AG10803 (cell line): ENCODE measurements around the gene TGFBR3.

ENCODE experiments used
- DNase-seq: peaks from one replicate; pipeline ENCODE4 v3.0.0; 2010; ENCODE audit warnings: low read depth
- H3K4me3 ChIP-seq: 2 replicates; pipeline ENCODE4 v1.5.1; 2011; ENCODE audit warnings: mild to moderate bottlenecking, low read length, control low read depth
- TF ChIP-seq, protein P1 (sequence below): conservative IDR thresholded peaks from 2 replicates; pipeline ENCODE4 v1.5.1; 2011; ENCODE audit warnings: mild to moderate bottlenecking, low read length, control low read depth, inconsistent platforms

Gene TGFBR3

DNA sequence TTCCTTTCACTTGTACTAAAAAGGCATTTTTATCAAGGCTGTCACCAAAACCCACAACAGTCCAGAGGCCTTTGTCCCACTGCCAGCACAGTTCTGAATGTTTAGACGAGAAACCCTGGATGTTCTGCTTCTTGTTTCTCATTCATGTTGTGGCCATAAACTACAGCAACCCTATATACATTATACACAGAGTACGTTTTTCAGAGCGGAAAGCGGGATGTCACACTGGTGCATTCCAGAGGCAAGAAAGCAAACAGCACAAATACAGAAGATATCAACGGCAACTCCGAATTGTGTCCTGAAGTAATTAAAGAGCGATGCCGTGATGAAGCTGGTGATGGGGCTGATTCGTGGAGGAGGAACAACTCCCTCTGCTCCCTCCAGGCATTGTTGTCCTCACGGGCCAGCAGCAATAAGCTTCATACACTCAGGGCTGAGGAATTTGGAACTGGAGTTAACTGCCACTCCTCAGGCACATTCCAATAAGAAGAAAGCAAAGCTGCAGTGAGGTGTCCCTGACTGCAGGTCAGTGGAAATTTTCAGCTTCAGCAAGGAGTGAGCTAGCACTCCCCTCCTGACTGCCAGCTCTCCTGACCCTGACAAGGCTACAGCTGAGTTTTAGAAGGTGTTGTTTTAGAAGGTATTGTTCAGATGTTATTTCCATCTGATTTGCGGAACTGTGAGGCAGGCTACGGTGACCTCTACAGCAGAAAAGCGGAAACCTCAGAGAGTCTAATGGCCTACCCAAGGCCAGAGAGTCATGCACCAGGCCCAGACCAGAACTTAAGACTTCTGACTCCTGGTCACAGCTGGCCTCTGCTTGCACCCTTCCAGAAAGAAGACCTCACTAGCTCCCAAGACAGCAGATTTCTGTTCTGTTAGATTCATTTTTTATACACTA lies 149.0 kb downstream of the TGFBR3 start:
- TF ChIP-seq, protein P1, sequence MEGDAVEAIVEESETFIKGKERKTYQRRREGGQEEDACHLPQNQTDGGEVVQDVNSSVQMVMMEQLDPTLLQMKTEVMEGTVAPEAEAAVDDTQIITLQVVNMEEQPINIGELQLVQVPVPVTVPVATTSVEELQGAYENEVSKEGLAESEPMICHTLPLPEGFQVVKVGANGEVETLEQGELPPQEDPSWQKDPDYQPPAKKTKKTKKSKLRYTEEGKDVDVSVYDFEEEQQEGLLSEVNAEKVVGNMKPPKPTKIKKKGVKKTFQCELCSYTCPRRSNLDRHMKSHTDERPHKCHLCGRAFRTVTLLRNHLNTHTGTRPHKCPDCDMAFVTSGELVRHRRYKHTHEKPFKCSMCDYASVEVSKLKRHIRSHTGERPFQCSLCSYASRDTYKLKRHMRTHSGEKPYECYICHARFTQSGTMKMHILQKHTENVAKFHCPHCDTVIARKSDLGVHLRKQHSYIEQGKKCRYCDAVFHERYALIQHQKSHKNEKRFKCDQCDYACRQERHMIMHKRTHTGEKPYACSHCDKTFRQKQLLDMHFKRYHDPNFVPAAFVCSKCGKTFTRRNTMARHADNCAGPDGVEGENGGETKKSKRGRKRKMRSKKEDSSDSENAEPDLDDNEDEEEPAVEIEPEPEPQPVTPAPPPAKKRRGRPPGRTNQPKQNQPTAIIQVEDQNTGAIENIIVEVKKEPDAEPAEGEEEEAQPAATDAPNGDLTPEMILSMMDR = no peak; the same call in 1 of the 2 replicates
- H3K4me3 ChIP-seq = peak overlapping the region; percentile 21
- peak; percentile 89 for DNase-seq

DNA sequence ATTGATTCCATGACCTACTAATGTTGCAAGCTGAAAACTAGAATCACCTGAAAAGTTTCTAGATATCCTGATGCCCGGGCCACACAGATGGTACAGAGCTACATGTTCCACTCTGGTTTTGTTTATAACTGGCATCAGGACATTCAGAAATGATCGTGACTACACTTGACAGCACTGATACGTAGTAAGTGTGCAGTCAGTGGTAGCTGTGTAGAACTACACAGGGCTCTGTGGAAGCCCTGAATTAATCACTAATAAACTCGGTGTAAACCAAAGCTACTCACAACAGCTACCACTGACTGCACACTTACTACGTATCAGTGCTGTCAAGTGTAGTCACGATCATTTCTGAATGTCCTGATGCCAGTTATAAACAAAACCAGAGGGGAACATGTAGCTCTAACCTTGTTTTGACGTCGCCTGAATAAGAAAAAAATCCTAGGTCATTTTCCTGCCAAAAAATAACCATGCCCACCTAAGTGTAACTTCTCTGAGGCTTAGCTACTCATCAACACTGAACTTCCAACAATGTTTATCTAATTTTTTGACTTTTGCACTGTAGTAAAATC lies 149.7 kb downstream of the TGFBR3 start:
- no peak for DNase-seq
- TF ChIP-seq, protein P1 = no peak
- no peak overlapping the region for H3K4me3 ChIP-seq

DNA sequence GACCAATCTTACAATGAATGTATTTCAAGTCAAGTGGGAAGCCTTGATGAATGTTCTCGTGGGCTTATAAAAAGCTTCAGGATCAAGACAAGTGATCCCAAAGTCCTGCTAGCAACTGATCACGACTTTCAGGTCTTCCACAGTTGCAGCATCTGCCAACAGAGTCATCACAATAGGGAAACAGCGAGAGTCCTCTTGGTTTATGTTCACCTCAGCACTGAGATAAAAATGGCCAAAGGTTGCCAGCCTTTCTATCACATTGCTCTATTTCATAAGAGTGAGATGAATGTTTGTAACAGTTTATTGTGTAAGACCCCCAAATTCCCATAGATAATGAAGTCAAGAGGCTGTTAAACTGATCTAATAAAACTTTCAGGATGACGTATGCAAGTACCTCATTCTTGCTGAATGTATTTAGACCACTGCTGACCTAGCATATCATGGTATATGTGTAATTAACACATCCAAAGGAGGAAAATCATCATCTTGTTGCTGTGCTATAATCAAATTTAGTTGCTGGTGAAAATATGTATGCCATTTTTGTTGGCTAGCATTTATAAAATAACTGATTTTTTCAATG lies 150.6 kb downstream of the TGFBR3 start:
- H3K4me3 ChIP-seq = no peak overlapping the region
- TF ChIP-seq, protein P1 = no peak
- no peak for DNase-seq

DNA sequence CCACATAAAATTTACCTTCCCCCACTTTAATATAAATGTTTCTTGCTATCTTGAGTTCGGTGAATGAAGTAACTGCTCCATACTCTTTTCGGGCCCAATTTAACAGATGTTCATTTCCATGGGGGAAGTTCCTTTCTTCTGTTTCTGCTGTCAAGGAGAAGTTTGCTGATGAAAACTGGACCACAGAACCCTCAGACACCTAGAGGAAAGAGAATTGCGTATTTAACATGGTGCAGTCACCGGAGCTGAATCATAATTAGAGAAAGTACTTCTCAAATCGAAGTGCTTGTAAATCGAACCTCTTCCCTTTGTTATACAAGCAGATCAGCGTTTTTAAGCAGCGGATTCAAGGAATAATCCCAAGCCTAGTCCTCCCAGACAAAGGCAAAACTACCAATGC lies 151.2 kb downstream of the TGFBR3 start:
- DNase-seq = no peak
- TF ChIP-seq, protein P1 = no peak
- H3K4me3 ChIP-seq = no peak overlapping the region

DNA sequence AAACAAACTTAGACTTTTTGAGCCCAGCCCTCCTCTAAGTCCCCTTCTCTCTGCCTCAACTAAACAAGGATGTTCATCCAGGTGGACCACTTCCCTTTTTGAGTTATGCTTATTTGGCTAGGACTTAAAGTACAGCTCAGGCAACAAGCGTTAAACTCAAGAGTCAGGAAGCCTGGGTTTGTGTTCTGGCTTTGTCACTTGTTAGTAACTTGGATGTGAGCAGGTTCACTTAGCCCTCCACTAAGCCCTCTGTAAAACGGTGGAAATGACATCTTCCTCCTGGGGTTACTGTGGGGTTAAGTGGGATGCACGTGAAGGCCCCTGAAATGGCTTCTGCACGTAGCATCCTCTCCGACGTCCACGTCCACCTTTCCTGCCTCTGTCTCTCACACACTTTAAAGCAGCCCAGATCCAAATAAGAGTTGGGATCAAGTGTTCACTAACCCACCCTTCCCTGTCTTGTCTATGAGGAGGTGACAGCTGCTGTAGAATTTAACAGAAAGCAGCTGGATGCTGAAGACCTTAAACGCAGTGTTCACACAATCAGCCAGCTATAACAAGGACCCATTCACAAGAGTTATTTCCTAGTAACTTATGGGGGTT lies 152.7 kb downstream of the TGFBR3 start:
- DNase-seq = no peak
- H3K4me3 ChIP-seq = no peak overlapping the region
- TF ChIP-seq, protein P1 = no peak

DNA sequence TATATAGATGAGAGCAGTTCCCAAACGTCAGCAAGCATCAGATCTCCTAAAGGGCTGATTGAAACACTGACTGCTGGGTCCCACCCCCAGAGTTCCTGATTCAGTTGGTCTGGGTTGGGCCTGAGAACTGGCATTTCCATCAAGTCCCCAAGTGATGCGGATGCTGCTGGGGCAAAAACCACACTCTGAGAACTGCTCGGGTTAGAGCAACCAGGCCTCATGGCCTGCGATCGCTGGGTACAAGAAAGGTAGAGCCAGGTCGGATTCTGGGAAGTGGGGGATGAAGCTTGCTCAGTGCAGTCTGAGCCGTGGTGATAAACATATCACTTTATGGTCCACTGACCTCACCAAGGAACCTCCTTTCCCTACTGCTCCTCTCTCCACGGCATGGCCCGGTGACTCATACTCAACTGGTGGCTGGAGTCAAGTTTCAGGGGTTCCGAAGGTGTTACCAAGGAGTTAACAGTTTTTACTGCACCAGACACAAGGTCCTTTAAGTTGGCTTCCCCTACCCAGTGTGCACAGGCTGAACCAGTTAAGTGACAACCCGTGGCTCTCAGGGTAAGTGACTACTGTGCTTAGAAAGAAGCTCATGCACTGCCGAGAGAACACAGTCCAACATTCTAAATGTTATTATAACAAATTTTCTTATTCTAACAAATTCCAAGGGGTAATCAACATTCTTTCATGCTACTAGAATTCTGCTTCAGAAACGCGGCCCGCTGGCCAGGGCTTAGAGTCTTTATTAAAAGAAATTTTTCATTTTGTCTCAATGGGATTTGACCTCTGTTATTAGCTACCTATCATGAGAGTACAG lies 153.5 kb downstream of the TGFBR3 start:
- TF ChIP-seq, protein P1 = no peak
- peak; percentile 61 for DNase-seq
- H3K4me3 ChIP-seq = no peak overlapping the region
